Hepatocyte (in vitro differentiated cells): ENCODE measurements around the gene TMEM161A. TPM values are rescaled to one million over a fixed set of nuclear protein-coding genes. Genes with fewer than 3 reads are reported as not detected.
A peak's percentile ranks its signal among the peaks of the same experiment; 100 is the strongest.

ENCODE experiments used
- DNase-seq: peaks from one replicate; pipeline ENCODE4 v3.0.0-alpha.2; 2016; ENCODE audit warnings: low spot score
- H2AFZ ChIP-seq: fragments of 200-600 bp; sonication (generic); 2 replicates; pipeline ENCODE4 v1.6.0; 2016; ENCODE audit warnings: antibody characterized with exemption, mild to moderate bottlenecking
- H3K27ac ChIP-seq: fragments of 200-600 bp; sonication (generic); 2 replicates; pipeline ENCODE4 v1.5.1; 2016; ENCODE audit warnings: mild to moderate bottlenecking
- H3K27me3 ChIP-seq: fragments of 200-600 bp; sonication (generic); 2 replicates; pipeline ENCODE4 v1.6.1; 2016
- H3K36me3 ChIP-seq: fragments of 200-600 bp; sonication (generic); replicated peaks from 2 replicates; pipeline ENCODE4 v1.5.1; 2016; ENCODE audit warnings: low read depth; ENCODE audit not compliant: insufficient read depth
- H3K4me1 ChIP-seq: fragments of 200-600 bp; sonication (generic); 2 replicates; pipeline ENCODE4 v1.5.1; 2016; ENCODE audit warnings: mild to moderate bottlenecking, moderate library complexity; ENCODE audit not compliant: insufficient read depth
- H3K4me2 ChIP-seq: fragments of 200-600 bp; sonication (generic); 2 replicates; pipeline ENCODE4 v1.6.0; 2016
- H3K4me3 ChIP-seq: fragments of 200-600 bp; sonication (generic); 2 replicates; pipeline ENCODE4 v1.5.1; 2016; ENCODE audit warnings: mild to moderate bottlenecking
- H3K79me2 ChIP-seq: fragments of 200-600 bp; sonication (generic); 2 replicates; pipeline ENCODE4 v1.6.0; 2017; ENCODE audit warnings: mild to moderate bottlenecking
- H3K9me2 ChIP-seq: fragments of 200-600 bp; sonication (generic); replicated peaks from 2 replicates; pipeline ENCODE4 v1.6.0; 2017; ENCODE audit warnings: mild to moderate bottlenecking; ENCODE audit not compliant: insufficient read depth
- H3K9me3 ChIP-seq: fragments of 200-600 bp; sonication (generic); 2 replicates; pipeline ENCODE4 v1.5.1; 2016; ENCODE audit warnings: low read depth, mild to moderate bottlenecking
- H4K20me1 ChIP-seq: fragments of 200-600 bp; sonication (generic); 2 replicates; pipeline ENCODE4 v1.6.0; 2016; ENCODE audit warnings: mild to moderate bottlenecking; ENCODE audit not compliant: insufficient read depth, poor library complexity, severe bottlenecking
- CTCF ChIP-seq: fragments of 200-600 bp; sonication (generic); IDR thresholded peaks from 2 replicates; pipeline ENCODE4 v1.5.1; 2016; ENCODE audit warnings: antibody characterized with exemption, mild to moderate bottlenecking; ENCODE audit not compliant: poor library complexity
- EZH2 ChIP-seq: fragments of 200-600 bp; sonication (generic); IDR thresholded peaks from 2 replicates; pipeline ENCODE4 v1.6.1; 2016; ENCODE audit warnings: antibody characterized with exemption, mild to moderate bottlenecking, borderline replicate concordance
- EZH2phosphoT487 ChIP-seq: fragments of 200-600 bp; sonication (generic); IDR thresholded peaks from one replicate; pipeline ENCODE4 v1.6.1; 2018; ENCODE audit warnings: antibody characterized with exemption, mild to moderate bottlenecking, low read depth, moderate library complexity; ENCODE audit not compliant: unreplicated experiment, severe bottlenecking
- WGBS: methylation state at CpG from one replicate; pipeline ENCODE4 v1.1.6; 2016; ENCODE audit warnings: low lambda C conversion rate; ENCODE audit errors: missing lambda C conversion rate; 5-methylcytosine and 5-hydroxymethylcytosine counted together
- polyA plus RNA-seq: library from polyadenylated mRNA; unstranded; fragments of >200 nt; fragmentation: Nextera tagmentation; extraction: Ambion mirVana; gene quantifications from 2 replicates; pipeline ENCODE4 v1.2.1, GENCODE V29; 2016
- total RNA-seq: library from RNA; depleted of rRNA; stranded (reverse); fragments of >200 nt; gene quantifications from 2 replicates; pipeline ENCODE4 v1.2.3, GENCODE V29; 2014

The TMEM161A gene
- total and polyA plus RNA-seq, 2 experiments from 2014 or later = 22.1 to 48.5 TPM

- Histone ChIP-seq H3K79me2 (no peaks in the 10 kb centered on the region), H3K4me3 (no peak overlapping the region), H3K27me3 (no peaks in the 10 kb centered on the region), H2AFZ (no peak overlapping the region), H3K9me2 (no peaks in the 10 kb centered on the region), H3K36me3 (no peaks in the 10 kb centered on the region), H3K4me1 (no peaks in the 10 kb centered on the region), H3K9me3 (peaks cover 5% of the 10 kb centered on the region), H3K4me2 (peak overlapping the region; percentile 25), H3K27ac (no peak overlapping the region), H4K20me1 (no peaks in the 10 kb centered on the region)
- TF ChIP-seq EZH2phosphoT487 (no peak), CTCF (no peak), EZH2 (no peak)
- 70% methylated on average over 31 of the region's 39 CpGs for WGBS
- peak; percentile 72 for DNase-seq
These were observed 17.7 kb downstream of the TMEM161A start for GRCh38 chr19:19120308-19121231.

- Histone ChIP-seq H3K9me3 (peaks cover 5% of the 10 kb centered on the region), H3K4me3 (no peak overlapping the region), H3K4me1 (no peaks in the 10 kb centered on the region), H3K36me3 (no peaks in the 10 kb centered on the region), H3K4me2 (no peak overlapping the region), H3K27ac (no peak overlapping the region), H3K27me3 (no peaks in the 10 kb centered on the region), H2AFZ (no peak overlapping the region), H3K79me2 (no peaks in the 10 kb centered on the region), H4K20me1 (no peaks in the 10 kb centered on the region), H3K9me2 (no peaks in the 10 kb centered on the region)
- DNase-seq = no peak
- TF ChIP-seq CTCF = no peak
- no peak for TF ChIP-seq EZH2
- TF ChIP-seq EZH2phosphoT487 = no peak
- WGBS = 95% methylated on average over 36 of the region's 39 CpGs
These were observed 18.7 kb downstream of the TMEM161A start for GRCh38 chr19:19119325-19120237.

- DNase-seq = no peak
- Histone ChIP-seq H3K79me2 (no peaks in the 10 kb centered on the region), H3K27me3 (no peaks in the 10 kb centered on the region), H3K9me3 (no peaks in the 10 kb centered on the region), H3K4me3 (no peak overlapping the region), H3K4me2 (no peak overlapping the region), H3K36me3 (no peaks in the 10 kb centered on the region), H3K4me1 (no peaks in the 10 kb centered on the region), H3K9me2 (no peaks in the 10 kb centered on the region), H4K20me1 (no peaks in the 10 kb centered on the region), H2AFZ (no peak overlapping the region), H3K27ac (no peak overlapping the region)
- TF ChIP-seq CTCF (peak; percentile 37), EZH2 (no peak)
- 79% methylated on average over 9 of the region's 9 CpGs for WGBS
These were observed 22.3 kb downstream of the TMEM161A start for GRCh38 chr19:19115954-19116353.
